Kidney epithelial cell (primary cell): ENCODE results near the gene FLRT2. TPM values are rescaled to one million over a fixed set of nuclear protein-coding genes. Genes with fewer than 3 reads are reported as not detected.
A peak's percentile ranks its signal among the peaks of the same experiment; 100 is the strongest.

Experiments used
- DNase-seq: peaks from one replicate; pipeline ENCODE4 v3.0.0-alpha.2; 2010; ENCODE audit warnings: low read depth
- H3K27me3 ChIP-seq: 2 replicates; pipeline ENCODE4 v1.6.0; 2011; ENCODE audit warnings: low read length; ENCODE audit not compliant: control insufficient read depth, insufficient read depth
- H3K36me3 ChIP-seq: 2 replicates; pipeline ENCODE4 v1.5.1; 2011; ENCODE audit warnings: low read length; ENCODE audit not compliant: control insufficient read depth, insufficient read depth
- H3K4me3 ChIP-seq: 2 replicates; pipeline ENCODE4 v1.5.1; 2011; ENCODE audit warnings: low read depth, mild to moderate bottlenecking, control low read depth, low read length
- CTCF ChIP-seq: IDR thresholded peaks from 2 replicates; pipeline ENCODE4 v1.5.1; 2011; ENCODE audit warnings: mild to moderate bottlenecking, moderate library complexity, low read length, control low read depth, inconsistent platforms; ENCODE audit not compliant: insufficient read depth, poor library complexity, severe bottlenecking
- total RNA-seq: library from RNA; depleted of rRNA; stranded (reverse); fragments of >200 nt; gene quantifications from 2 replicates; pipeline ENCODE4 v1.2.3, GENCODE V29; 2015

FLRT2 gene
- total RNA-seq, 1 donor from 2014 or later: 8.1 TPM

GRCh38 chr14:85535321-85535720, 5.4 kb downstream of the FLRT2 start:
- Histone ChIP-seq H3K36me3 (no peaks in the 10 kb centered on the region), H3K27me3 (peaks cover 42% of the 10 kb centered on the region), H3K4me3 (no peak overlapping the region)
- no peak for DNase-seq
- TF ChIP-seq CTCF: no peak

- TF ChIP-seq CTCF: peak; percentile 22
- no peaks in the 10 kb centered on the region for H3K36me3 ChIP-seq
- peaks cover 34% of the 10 kb centered on the region for H3K27me3 ChIP-seq
- no peak for DNase-seq
- H3K4me3 ChIP-seq: no peak overlapping the region
Measured at GRCh38 chr14:85535991-85536832, 6.3 kb downstream of the FLRT2 start.

GRCh38 chr14:85536833-85537190, 6.9 kb downstream of the FLRT2 start:
- Histone ChIP-seq H3K27me3 (peaks cover 28% of the 10 kb centered on the region), H3K36me3 (no peaks in the 10 kb centered on the region), H3K4me3 (no peak overlapping the region)
- DNase-seq: no peak
- TF ChIP-seq CTCF: no peak

GRCh38 chr14:85537526-85537925, 7.6 kb downstream of the FLRT2 start:
- no peaks in the 10 kb centered on the region for H3K36me3 ChIP-seq
- no peak for TF ChIP-seq CTCF
- H3K27me3 ChIP-seq: peaks cover 24% of the 10 kb centered on the region
- no peak overlapping the region for H3K4me3 ChIP-seq
- DNase-seq: no peak

GRCh38 chr14:85538636-85539035, 8.7 kb downstream of the FLRT2 start:
- no peaks in the 10 kb centered on the region for H3K36me3 ChIP-seq
- DNase-seq: no peak
- peaks cover 18% of the 10 kb centered on the region for H3K27me3 ChIP-seq
- TF ChIP-seq CTCF: no peak
- no peak overlapping the region for H3K4me3 ChIP-seq

- no peaks in the 10 kb centered on the region for H3K36me3 ChIP-seq
- no peak for TF ChIP-seq CTCF
- H3K27me3 ChIP-seq: peaks cover 10% of the 10 kb centered on the region
- DNase-seq: no peak
- H3K4me3 ChIP-seq: no peak overlapping the region
Measured at GRCh38 chr14:85539510-85539909, 9.6 kb downstream of the FLRT2 start.
